Naive thymus-derived CD8-positive, alpha-beta T cell (primary cell): Measurements from ENCODE around the gene ZNF283. TPM values are rescaled to one million over a fixed set of nuclear protein-coding genes. Genes with fewer than 3 reads are reported as not detected.

ENCODE experiments used
- ATAC-seq, 2 donors: fragments of 150-1000 bp; cut with Tn5 transposase in 1 of 2; sonication (Bioruptor Pico), chemical (Tn5 transposase) in 1 of 2; 1 replicate in 1 of 2; 2 replicates in 1 of 2; pipeline ENCODE4 v1.10.0; 2021; ENCODE audit warnings: mild to moderate bottlenecking in 2 of 2, moderate library complexity in 2 of 2
- POLR2A ChIA-PET: fragments of 350-600 bp; sonication (Branson Sonifier 250); formaldehyde crosslinking; loops from one replicate; lab custom pipeline; 2021; ENCODE audit warnings: antibody characterized with exemption; lab: Charles Lee
- DNase-seq, 10 donors: peaks; one replicate each; pipeline versions ENCODE4 v3.0.0 to v3.0.0-alpha.2; 2020 to 2022
- H3K27ac Mint-ChIP-seq, 10 donors: one replicate each; pipeline ENCODE4 v1.8.0; 2020 to 2022; ENCODE audit warnings: mild to moderate bottlenecking in 10 of 10, mixed read lengths in 10 of 10, moderate library complexity in 4 of 10, inconsistent platforms in 1 of 10
- H3K27me3 Mint-ChIP-seq, 5 donors: one replicate each; pipeline ENCODE4 v1.8.0; 2021 to 2022; ENCODE audit warnings: mixed read lengths in 5 of 5
- H3K36me3 Mint-ChIP-seq, 3 donors: one replicate each; pipeline ENCODE4 v1.8.0; 2020 to 2022; ENCODE audit warnings: mixed read lengths in 3 of 3, mild to moderate bottlenecking in 2 of 3, inconsistent platforms in 1 of 3
- H3K4me1 Mint-ChIP-seq, 4 donors: one replicate each; pipeline ENCODE4 v1.8.0; 2021 to 2022; ENCODE audit warnings: mixed read lengths in 4 of 4
- H3K4me3 Mint-ChIP-seq, 10 donors: one replicate each; pipeline ENCODE4 v1.8.0; 2020 to 2022; ENCODE audit warnings: mild to moderate bottlenecking in 10 of 10, mixed read lengths in 10 of 10, moderate library complexity in 6 of 10, inconsistent platforms in 1 of 10
- H3K9me3 Mint-ChIP-seq, 9 donors: one replicate each; pipeline ENCODE4 v1.8.0; 2020 to 2022; ENCODE audit warnings: mixed read lengths in 9 of 9, mild to moderate bottlenecking in 3 of 9, inconsistent platforms in 1 of 9, moderate library complexity in 1 of 9
- polyA plus RNA-seq, 3 donors: library from polyadenylated mRNA; unstranded; fragments of 300-500 nt; fragmentation: Illumina TruSeq; gene quantifications; one replicate each; pipeline ENCODE4 v1.2.3, GENCODE V29; 2021
- total RNA-seq, 8 experiments: library from RNA in 2 of 8; stranded (reverse) in 2 of 8; gene quantifications; one replicate each; pipeline ENCODE4 v1.2.3 and lab custom pipeline; 2021 to 2026

ZNF283 gene
- total and polyA plus RNA-seq, 5 experiments from 2014 or later = 3.3 to 25.8 (median 4.3) TPM

DNA sequence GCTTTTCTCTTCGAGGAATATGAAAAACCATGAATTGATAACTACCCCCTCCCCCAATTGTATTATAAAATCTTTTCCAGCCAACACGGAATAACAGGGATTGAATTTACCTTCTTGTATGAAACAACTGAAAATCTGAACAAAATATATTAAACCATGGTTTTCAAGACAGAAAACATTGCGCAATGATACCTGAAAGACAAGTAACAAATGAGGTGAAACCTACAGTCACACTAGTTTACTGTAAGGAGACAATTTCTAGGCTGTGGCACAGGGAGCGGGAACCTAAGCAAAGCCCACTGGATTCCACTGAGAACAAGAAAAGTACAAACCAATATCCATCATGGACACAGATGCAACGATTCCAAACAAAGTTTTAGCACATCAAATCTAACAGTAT is 53.4 kb downstream of the ZNF283 start:
- H3K4me3 Mint-ChIP-seq = peak overlapping the region in 1 of 10 donors; percentile 12
- H3K27me3 Mint-ChIP-seq = no peaks in the 10 kb centered on the region
- no peaks in the 10 kb centered on the region for H3K4me1 Mint-ChIP-seq
- DNase-seq (no peak), ATAC-seq (no peak)
- H3K27ac Mint-ChIP-seq = no peak overlapping the region
- H3K9me3 Mint-ChIP-seq = peaks cover 37 to 90% (median 68%) of the 10 kb centered on the region in 9 donors
- POLR2A ChIA-PET = no interaction called here
- H3K36me3 Mint-ChIP-seq = peaks cover 40 to 72% (median 70%) of the 10 kb centered on the region in 3 donors

DNA sequence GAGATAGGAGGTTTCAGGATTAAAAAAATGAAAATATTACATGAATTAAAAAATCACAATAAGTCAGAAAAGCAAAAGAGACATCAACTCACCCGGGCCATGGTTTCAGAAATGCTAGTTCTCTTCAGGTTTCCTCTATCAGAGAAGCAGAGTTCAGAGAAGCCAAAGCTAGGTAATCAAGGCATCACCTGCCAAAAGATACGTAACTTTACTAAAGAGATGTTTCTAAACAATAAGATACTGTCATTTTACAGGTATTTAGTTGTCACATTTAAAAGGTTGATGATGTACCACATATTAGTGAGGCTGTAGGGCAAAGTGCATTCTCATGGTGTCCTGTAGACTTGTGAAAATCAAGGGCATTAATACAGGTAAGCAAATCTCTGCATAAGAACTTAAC is 56.7 kb downstream of the ZNF283 start, which contains the start of gene ZNF404:
Gene ZNF404 (minus strand): TSS at position 101 of the 400 bp plus-strand sequence.
- Mint-ChIP-seq H3K36me3 (peaks cover 30 to 76% (median 73%) of the 10 kb centered on the region in 3 donors), H3K4me3 (no peak within 1 kb of the TSS), H3K4me1 (no peaks in the 10 kb centered on the region), H3K27me3 (no peaks in the 10 kb centered on the region), H3K9me3 (peaks cover 39 to 94% (median 64%) of the 10 kb centered on the region in 9 donors), H3K27ac (no peak within 1 kb of the TSS)
- DNase-seq = no peak
- ATAC-seq = no peak
- POLR2A ChIA-PET = no interaction called here

DNA sequence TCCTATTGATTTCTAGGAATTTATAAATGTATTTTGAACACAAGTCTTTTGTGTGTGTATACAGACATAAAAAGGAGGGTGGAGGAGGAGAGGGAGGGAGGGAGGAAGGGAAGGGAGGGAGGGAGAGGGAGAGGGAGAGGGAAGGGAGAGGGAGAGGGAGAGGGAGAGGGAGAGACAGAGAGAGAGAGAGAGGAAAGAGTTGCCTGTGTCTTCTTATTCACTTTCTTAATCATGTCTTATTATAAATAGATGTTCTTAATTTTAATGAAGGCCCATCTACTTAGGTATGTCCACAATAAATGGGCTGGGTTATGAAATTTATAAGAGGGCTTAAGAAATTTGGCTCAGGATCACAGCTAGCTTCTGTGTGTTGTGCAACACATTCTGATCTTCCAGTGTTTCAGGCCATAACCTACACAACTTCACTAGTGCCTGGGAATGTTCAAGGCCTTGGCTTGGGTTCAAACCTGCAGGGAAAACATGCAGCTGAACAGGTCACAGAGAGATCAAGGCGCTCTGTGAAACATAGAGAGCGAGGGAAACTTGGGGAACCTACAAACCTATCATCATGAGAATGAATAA is 68.7 kb downstream of the ZNF283 start:
- Mint-ChIP-seq H3K4me3 (no peak overlapping the region), H3K27ac (no peak overlapping the region), H3K4me1 (peaks cover 0 to 9% (median 1%) of the 10 kb centered on the region in 4 donors), H3K36me3 (peaks cover 18 to 61% (median 60%) of the 10 kb centered on the region in 3 donors), H3K27me3 (no peaks in the 10 kb centered on the region), H3K9me3 (peaks cover 31 to 93% (median 64%) of the 10 kb centered on the region in 9 donors)
- POLR2A ChIA-PET = no interaction called here
- ATAC-seq = no peak
- DNase-seq = no peak

Other genes with a start within 250 kb of the ZNF283 start
- gene IRGQ, start 231.2 kb upstream of the ZNF283 start, total RNA-seq = 10 to 100 TPM; 14.9 to 15.7 TPM
- gene IRGQ, start 231.2 kb upstream of the ZNF283 start, polyA plus RNA-seq = 1 to 10 TPM in 1 of 3 donors, under 1 TPM in 2; 0.37 to 1.1 (median 0.82) TPM
- gene ZNF576, start 230.7 kb upstream of the ZNF283 start, total RNA-seq = 10 to 100 TPM; 17.1 to 17.8 TPM
- gene ZNF576, start 230.7 kb upstream of the ZNF283 start, polyA plus RNA-seq = 10 to 100 TPM in 1 of 3 donors, 1 to 10 TPM in 2; 6.2 to 10.4 (median 9.3) TPM
- gene SRRM5, start 215.2 kb upstream of the ZNF283 start, total RNA-seq = 1 to 10 TPM; 1.4 TPM
- under 1 TPM in 2 of 3 donors, not detected in 1; 0.08 to 0.94 TPM for gene SRRM5, start 215.2 kb upstream of the ZNF283 start, polyA plus RNA-seq
- gene ZNF428, start 207.7 kb upstream of the ZNF283 start, total RNA-seq = 10 to 100 TPM; 31.2 to 31.6 TPM
- 10 to 100 TPM; 16.5 to 20.6 (median 18.3) TPM for gene ZNF428, start 207.7 kb upstream of the ZNF283 start, polyA plus RNA-seq
- under 1 TPM; 0.39 to 0.63 TPM for gene CADM4, start 187.5 kb upstream of the ZNF283 start, total RNA-seq
- not detected for gene CADM4, start 187.5 kb upstream of the ZNF283 start, polyA plus RNA-seq
- 1 to 10 TPM; 1.3 to 1.7 TPM for gene PLAUR, start 157.2 kb upstream of the ZNF283 start, total RNA-seq
- 1 to 10 TPM in 1 of 3 donors, under 1 TPM in 1, not detected in 1; 0.71 to 1.6 TPM for gene PLAUR, start 157.2 kb upstream of the ZNF283 start, polyA plus RNA-seq
- not detected for gene IRGC, start 111.2 kb upstream of the ZNF283 start, total RNA-seq
- gene IRGC, start 111.2 kb upstream of the ZNF283 start, polyA plus RNA-seq = not detected
- 10 to 100 TPM; 48.9 to 51.9 TPM for gene SMG9, start 72.4 kb upstream of the ZNF283 start, total RNA-seq
- 1 to 10 TPM; 3.4 to 8.3 (median 8.3) TPM for gene SMG9, start 72.4 kb upstream of the ZNF283 start, polyA plus RNA-seq
- 100 to 1,000 TPM in 1 of 2 experiments, 10 to 100 TPM in 1; 92.9 to 103 TPM for gene KCNN4, start 46.3 kb upstream of the ZNF283 start, total RNA-seq
- 10 to 100 TPM in 2 of 3 donors, 1 to 10 TPM in 1; 7.6 to 28.6 (median 11.7) TPM for gene KCNN4, start 46.3 kb upstream of the ZNF283 start, polyA plus RNA-seq
- under 1 TPM; 0.60 to 0.69 TPM for gene LYPD5, start 24.9 kb upstream of the ZNF283 start, total RNA-seq
- under 1 TPM in 2 of 3 donors, not detected in 1; 0.07 to 0.72 TPM for gene LYPD5, start 24.9 kb upstream of the ZNF283 start, polyA plus RNA-seq
- 1 to 10 TPM; 8.5 to 9.5 TPM for gene ZNF404, start 56.6 kb downstream of the ZNF283 start, total RNA-seq
- gene ZNF404, start 56.6 kb downstream of the ZNF283 start, polyA plus RNA-seq = 1 to 10 TPM; 1.8 to 4.1 (median 2.8) TPM
- 10 to 100 TPM; 23.2 to 27.9 TPM for gene ZNF45, start 108.0 kb downstream of the ZNF283 start, total RNA-seq
- gene ZNF45, start 108.0 kb downstream of the ZNF283 start, polyA plus RNA-seq = 10 to 100 TPM in 2 of 3 donors, 1 to 10 TPM in 1; 6.3 to 16.6 (median 11.1) TPM
- gene ZNF221, start 123.9 kb downstream of the ZNF283 start, total RNA-seq = 1 to 10 TPM; 4.5 to 5.6 TPM
- 1 to 10 TPM in 1 of 3 donors, not detected in 2; 1.6 TPM for gene ZNF221, start 123.9 kb downstream of the ZNF283 start, polyA plus RNA-seq
- gene ZNF155, start 156.9 kb downstream of the ZNF283 start, total RNA-seq = 10 to 100 TPM; 13.2 to 13.7 TPM
- 1 to 10 TPM in 2 of 3 donors, under 1 TPM in 1; 0.58 to 2.3 (median 2.3) TPM for gene ZNF155, start 156.9 kb downstream of the ZNF283 start, polyA plus RNA-seq
- 10 to 100 TPM in 1 of 2 experiments, 1 to 10 TPM in 1; 9.9 to 12.0 TPM for gene ZNF230, start 175.6 kb downstream of the ZNF283 start, total RNA-seq
- 1 to 10 TPM; 1.9 to 2.5 (median 2.1) TPM for gene ZNF230, start 175.6 kb downstream of the ZNF283 start, polyA plus RNA-seq
- 1 to 10 TPM; 7.8 to 9.2 TPM for gene ZNF222, start 198.1 kb downstream of the ZNF283 start, total RNA-seq
- gene ZNF222, start 198.1 kb downstream of the ZNF283 start, polyA plus RNA-seq = 1 to 10 TPM in 2 of 3 donors, under 1 TPM in 1; 0.99 to 3.9 (median 1.9) TPM
- gene ZNF223, start 224.7 kb downstream of the ZNF283 start, total RNA-seq = 1 to 10 TPM; 7.6 to 9.7 TPM
- 1 to 10 TPM; 3.2 to 4.0 (median 3.5) TPM for gene ZNF223, start 224.7 kb downstream of the ZNF283 start, polyA plus RNA-seq
- gene ZNF284, start 244.8 kb downstream of the ZNF283 start, total RNA-seq = 1 to 10 TPM; 5.4 to 5.7 TPM
- under 1 TPM; 0.56 to 0.82 (median 0.71) TPM for gene ZNF284, start 244.8 kb downstream of the ZNF283 start, polyA plus RNA-seq